Heart left ventricle (tissue), 16 donors: Measurements from ENCODE around the gene NEU1. TPM values are rescaled to one million over a fixed set of nuclear protein-coding genes. Genes with fewer than 3 reads are reported as not detected.
"Not testable (repeated sequence)": the region's sequence is repeated elsewhere in the genome, so short reads cannot be mapped to it uniquely, and the experiment has no call there.

Experiments used
- ATAC-seq, 4 donors: fragments of 200-7000 bp; cut with Tn5 transposase; one replicate each; pipeline ENCODE4 v1.9.1; 2020 to 2022; ENCODE audit warnings: moderate library complexity in 4 of 4, mild to moderate bottlenecking in 3 of 4, moderate number of reproducible peaks in 1 of 4
- DNase-seq, 5 donors: peaks; one replicate each; pipeline ENCODE4 v3.0.0-alpha.2; 2020
- H3K27ac ChIP-seq, 12 donors: fragments of 200-600 bp; sonication (generic) in 4 of 12; one replicate each; pipeline versions ENCODE4 v1.5.0 to v1.8.0; 2016 to 2022; ENCODE audit warnings: mild to moderate bottlenecking in 2 of 12
- H3K27me3 ChIP-seq, 9 donors: fragments of 200-600 bp; sonication (generic) in 2 of 9; one replicate each; pipeline versions ENCODE4 v1.5.1 to v1.8.0; 2016 to 2022; ENCODE audit warnings: mild to moderate bottlenecking in 3 of 9
- H3K36me3 ChIP-seq, 9 donors: fragments of 200-600 bp; sonication (generic) in 2 of 9; one replicate each; pipeline versions ENCODE4 v1.5.0 to v1.8.0; 2018 to 2022; ENCODE audit warnings: mild to moderate bottlenecking in 2 of 9
- H3K4me1 ChIP-seq, 12 donors: fragments of 200-600 bp; sonication (generic) in 4 of 12; one replicate each; pipeline versions ENCODE4 v1.5.0 to v1.8.0; 2016 to 2022; ENCODE audit warnings: mild to moderate bottlenecking in 3 of 12
- H3K4me3 ChIP-seq, 12 donors: fragments of 200-600 bp; sonication (generic) in 4 of 12; one replicate each; pipeline versions ENCODE4 v1.5.0 to v1.8.0; 2017 to 2022; ENCODE audit warnings: mild to moderate bottlenecking in 9 of 12, moderate library complexity in 4 of 12
- H3K9me3 ChIP-seq, 12 donors: fragments of 200-600 bp; sonication (generic) in 4 of 12; one replicate each; pipeline versions ENCODE4 v1.5.0 to v1.8.0; 2016 to 2022; ENCODE audit warnings: mild to moderate bottlenecking in 1 of 12
- POLR2A ChIP-seq, 2 donors: fragments of 450-650 bp; IDR thresholded peaks; one replicate each; pipeline ENCODE4 v1.6.1; 2017; ENCODE audit warnings: antibody characterized with exemption in 2 of 2, mild to moderate bottlenecking in 2 of 2, moderate library complexity in 2 of 2
- WGBS, 4 donors: extraction: QIAGEN DNeasy Blood & Tissue Kit in 2 of 4; methylation state at CpG; one replicate each; pipeline versions ENCODE4 v1.1.5 to v1.1.7; 2013 to 2018; 5-methylcytosine and 5-hydroxymethylcytosine counted together
- intact Hi-C, 10 donors: fragments of 100-400 bp; cut with DNase I; formaldehyde crosslinking; loops; one replicate each; pipeline versions ENCODE4 v1.11.1 to v1.14.2; 2022
- polyA plus RNA-seq, 2 donors: library from polyadenylated mRNA; stranded (reverse); fragments of 200-250 nt; gene quantifications; one replicate each; pipeline ENCODE4 v1.2.3, GENCODE V29; 2013
- total RNA-seq, 9 donors: library from RNA; depleted of rRNA in 2 of 9; stranded (reverse); fragments of >200 nt in 2 of 9; fragmentation: NEBNext Ultra II Directional in 3 of 9; extraction: Animal tissue kit (Norgen Biotek cat#: 25700) in 3 of 9; gene quantifications; one replicate each; pipeline versions ENCODE4 v1.1.0 to v1.2.4, GENCODE V29; 2016 to 2023
- TF ChIP-seq, protein P1 (sequence below), 12 donors: fragments of 200-600 bp; sonication (generic) in 4 of 12; IDR thresholded peaks; one replicate each; pipeline versions ENCODE4 v1.5.0 to v1.8.0; 2018 to 2022; ENCODE audit warnings: antibody characterized with exemption in 12 of 12, mild to moderate bottlenecking in 5 of 12
- donor health status: ischemic (EF 13 %, LVEDD 7.1; RV severe dilation, severe dysfunction).
- donor health status: healthy with polysubstance abuse.
- donor health status: DM: no; HTN: yes; CAD: no.
- donor health status: DM: no; HTN: no; CAD: no.
- donor health status: ischemic (EF 25% LVEDD 6.9; RV normal size, moderate dysfunction).
- donor health status: ischemic (EF 25% LVEDD 5.7; RV mildly dilated, moderate dysfunction).
- donor health status: healthy.
- donor health status: DM: yes; HTN: yes; CAD: no.
- donor health status: ischemic (EF 35%, LVEDD 5.7; RV mildly dilated, moderate dysfunction).
- donor health status: nonischemic (EF 11% LVEDD 7.7; RV severe dilation, severe dysfunction).
- donor health status: DM: yes; HTN: yes; CAD: no.
- donor health status: PGD.
- donor health status: ischemic (EF 29% LVEDD 5.4; RV normal size, mild dysfunction).
- donor health status: nonischemic (EF 23%, LVEDD 6.1; RV moderate dilation, normal function).

NEU1 gene
- total and polyA plus RNA-seq, 11 donors = 18.7 to 63.1 (median 27.6) TPM

DNA sequence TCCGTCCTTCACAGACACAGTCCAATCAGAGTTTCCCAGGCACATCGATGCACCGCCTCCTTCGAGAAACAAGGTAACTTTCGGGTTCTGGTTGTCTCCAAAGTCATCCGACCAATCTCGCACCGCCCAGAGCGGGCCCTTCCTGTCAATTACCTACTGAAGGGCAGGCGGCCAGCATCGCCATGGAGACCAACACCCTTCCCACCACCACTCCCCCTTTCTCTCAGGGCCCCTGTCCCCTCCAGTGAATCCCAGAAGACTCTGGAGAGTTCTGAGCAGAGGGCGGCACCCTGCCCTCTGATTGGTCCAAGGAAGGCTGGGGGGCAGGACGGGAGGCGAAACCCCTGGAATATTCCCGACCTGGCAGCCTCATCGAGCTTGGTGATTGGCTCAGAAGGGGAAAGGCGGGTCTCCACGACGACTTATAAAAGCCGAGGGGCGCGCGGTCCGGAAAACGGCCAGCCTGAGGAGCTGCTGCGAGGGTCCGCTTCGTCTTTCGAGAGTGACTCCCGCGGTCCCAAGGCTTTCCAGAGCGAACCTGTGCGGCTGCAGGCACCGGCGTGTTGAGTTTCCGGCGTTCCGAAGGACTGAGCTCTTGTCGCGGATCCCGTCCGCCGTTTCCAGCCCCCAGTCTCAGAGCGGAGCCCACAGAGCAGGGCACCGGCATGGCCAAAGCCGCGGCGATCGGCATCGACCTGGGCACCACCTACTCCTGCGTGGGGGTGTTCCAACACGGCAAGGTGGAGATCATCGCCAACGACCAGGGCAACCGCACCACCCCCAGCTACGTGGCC, 35.1 kb downstream of the NEU1 start, which contains the start of gene HSPA1B:
Gene HSPA1B (plus strand): TSS at position 453 of the 794 bp plus-strand sequence. CDS start 213 bp downstream, at position 666.
- no peaks in the 10 kb centered on the region for H3K9me3 ChIP-seq

DNA sequence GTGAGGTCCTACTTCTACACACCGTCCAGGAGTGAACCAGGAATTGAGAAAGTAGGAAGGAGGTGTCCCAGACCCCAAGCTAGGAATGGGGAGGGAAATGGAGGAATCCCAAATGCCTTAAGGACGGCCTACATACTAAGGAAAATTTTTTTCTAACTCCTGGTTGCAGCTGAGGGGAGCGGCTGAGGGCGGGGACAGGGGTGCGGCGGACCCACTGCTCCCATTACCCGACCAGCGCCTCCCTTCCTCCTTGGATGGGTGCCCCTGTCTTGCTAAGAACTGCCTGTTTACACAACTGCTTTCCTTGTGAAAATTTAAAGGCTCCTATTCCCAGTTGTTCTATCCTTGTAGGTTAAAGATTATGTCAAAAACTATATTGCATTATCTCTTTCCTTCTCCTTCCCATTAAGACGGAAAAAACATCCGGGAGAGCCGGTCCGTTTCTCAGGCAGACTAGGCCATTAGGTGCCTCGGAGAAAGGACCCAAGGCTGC, 35.8 kb downstream of the NEU1 start:
- Histone ChIP-seq H3K36me3 (peaks cover 0 to 6% (median 0%) of the 10 kb centered on the region in 9 donors), H3K27ac (peak overlapping the region; percentile 89 to 98 (median 96)), H3K4me1 (peaks cover 0 to 51% (median 29%) of the 10 kb centered on the region in 12 donors), H3K9me3 (no peaks in the 10 kb centered on the region), H3K27me3 (no peaks in the 10 kb centered on the region), H3K4me3 (peak overlapping the region; percentile 26 to 82 (median 70))
- intact Hi-C loops = loop anchor here in 2 of 10 donors (2.0 to 5.0 kb wide), 3 partner anchors 32 to 96 kb away; partner anchors contain the start of genes CLIC1 (in 1 of the 2) and VARS1 (in 1 of the 2)
- TF ChIP-seq, protein P1, sequence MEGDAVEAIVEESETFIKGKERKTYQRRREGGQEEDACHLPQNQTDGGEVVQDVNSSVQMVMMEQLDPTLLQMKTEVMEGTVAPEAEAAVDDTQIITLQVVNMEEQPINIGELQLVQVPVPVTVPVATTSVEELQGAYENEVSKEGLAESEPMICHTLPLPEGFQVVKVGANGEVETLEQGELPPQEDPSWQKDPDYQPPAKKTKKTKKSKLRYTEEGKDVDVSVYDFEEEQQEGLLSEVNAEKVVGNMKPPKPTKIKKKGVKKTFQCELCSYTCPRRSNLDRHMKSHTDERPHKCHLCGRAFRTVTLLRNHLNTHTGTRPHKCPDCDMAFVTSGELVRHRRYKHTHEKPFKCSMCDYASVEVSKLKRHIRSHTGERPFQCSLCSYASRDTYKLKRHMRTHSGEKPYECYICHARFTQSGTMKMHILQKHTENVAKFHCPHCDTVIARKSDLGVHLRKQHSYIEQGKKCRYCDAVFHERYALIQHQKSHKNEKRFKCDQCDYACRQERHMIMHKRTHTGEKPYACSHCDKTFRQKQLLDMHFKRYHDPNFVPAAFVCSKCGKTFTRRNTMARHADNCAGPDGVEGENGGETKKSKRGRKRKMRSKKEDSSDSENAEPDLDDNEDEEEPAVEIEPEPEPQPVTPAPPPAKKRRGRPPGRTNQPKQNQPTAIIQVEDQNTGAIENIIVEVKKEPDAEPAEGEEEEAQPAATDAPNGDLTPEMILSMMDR (IDR thresholded peaks at IDR 0.05) = no peak
- TF ChIP-seq POLR2A (IDR thresholded peaks at IDR 0.05) = peak; percentile 28 to 66
- DNase-seq (peak; percentile 89 to 92 (median 90)), ATAC-seq (peak; percentile 49)
- 0 to 1% (median 0%) methylated on average over 13 of the region's 13 CpGs for WGBS, 4 donors

More for the DNA sequence above, 35.1 kb downstream of the NEU1 start, which contains the start of gene HSPA1B:
- 0% methylated on average over 29 to 52 of the region's 56 CpGs for WGBS, 4 donors
- Histone ChIP-seq H3K4me3 (peak within 1 kb of the TSS; percentile 41 to 82 (median 73)), H3K27me3 (no peaks in the 10 kb centered on the region), H3K36me3 (peaks cover 0 to 7% (median 0%) of the 10 kb centered on the region in 9 donors), H3K27ac (peak within 1 kb of the TSS; percentile 89 to 98 (median 96)), H3K4me1 (peaks cover 0 to 52% (median 30%) of the 10 kb centered on the region in 12 donors)
- peak; percentile 100 for TF ChIP-seq POLR2A (IDR thresholded peaks at IDR 0.05)
- TF ChIP-seq, protein P1 (IDR thresholded peaks at IDR 0.05) = no peak
- ATAC-seq (peak; percentile 94 to 97 (median 96)), DNase-seq (peak; percentile 98 to 100 (median 99))
- intact Hi-C loops = loop anchor here in 2 of 10 donors (2.0 to 5.0 kb wide), 3 partner anchors 33 to 97 kb away; partner anchors contain the start of genes CLIC1 (in 1 of the 2) and VARS1 (in 1 of the 2)

DNA sequence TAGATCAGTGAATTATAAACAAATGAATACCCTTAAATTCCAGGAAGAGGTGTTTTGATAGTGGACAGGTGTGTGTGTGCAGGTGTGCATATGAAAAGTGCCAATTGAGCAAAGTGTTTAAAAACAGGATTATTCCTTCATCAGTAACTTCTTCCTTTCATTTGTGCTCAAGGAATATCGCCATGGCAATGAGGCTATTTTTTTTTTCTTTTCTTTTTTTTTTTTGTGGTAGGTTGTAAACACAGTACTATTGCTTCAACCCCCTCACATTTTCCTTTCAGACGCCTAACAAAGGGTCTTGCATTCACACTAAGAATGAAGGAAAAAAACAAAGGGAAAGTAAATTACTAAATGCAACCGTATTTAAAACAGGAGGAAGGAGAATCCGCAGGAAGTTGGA, 37.1 kb downstream of the NEU1 start:
- TF ChIP-seq POLR2A (IDR thresholded peaks at IDR 0.05) = no peak
- ATAC-seq = no peak
- 78 to 83% (median 80%) methylated on average over 4 of the region's 4 CpGs for WGBS, 4 donors
- Histone ChIP-seq H3K27ac (peak overlapping the region in 10 of 12 donors; percentile 89 to 98 (median 96)), H3K4me3 (no peak overlapping the region), H3K36me3 (no peaks in the 10 kb centered on the region), H3K4me1 (peaks cover 0 to 48% (median 27%) of the 10 kb centered on the region in 12 donors), H3K27me3 (no peaks in the 10 kb centered on the region), H3K9me3 (no peaks in the 10 kb centered on the region)
- no peak for DNase-seq
- intact Hi-C loops = loop anchor here in 1 of 10 donors (5.0 kb wide), 1 partner anchor 88 kb away; the partner anchor contains the start of gene CLIC1

DNA sequence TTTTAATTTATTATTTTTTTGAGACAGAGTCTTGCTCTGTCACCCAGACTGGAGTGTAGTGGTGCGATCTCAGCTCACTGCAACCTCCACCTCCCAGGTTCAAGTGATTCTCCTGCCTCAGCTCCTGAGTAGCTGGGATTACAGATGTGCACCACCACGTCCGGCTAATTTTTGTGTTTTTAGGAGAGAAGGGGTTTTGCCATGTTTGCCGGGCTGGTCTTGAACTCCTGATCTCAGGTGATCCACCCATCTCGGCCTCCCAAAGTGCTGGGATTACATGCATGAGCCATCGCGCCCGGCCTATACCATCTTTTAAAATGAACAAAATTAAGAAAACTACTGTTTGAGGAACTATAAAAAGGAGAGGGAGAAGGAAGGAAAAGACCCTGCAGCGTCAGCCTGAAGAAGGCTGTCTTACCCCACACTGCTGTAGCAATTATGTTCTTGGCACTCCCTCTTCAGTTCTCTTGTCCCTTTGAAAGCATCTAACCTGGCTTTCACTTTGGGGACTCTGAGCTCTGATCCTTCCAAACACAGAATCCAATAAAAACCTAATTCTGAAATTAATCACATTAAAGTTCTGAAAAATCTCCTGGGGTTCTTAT, 38.9 kb downstream of the NEU1 start:
- H3K27ac ChIP-seq = peak overlapping the region in 11 of 12 donors; percentile 93 to 100 (median 99)
- intact Hi-C loops = loop anchor here in 1 of 10 donors (5.0 kb wide), 1 partner anchor 91 kb away; no protein-coding TSS in a partner anchor
- ATAC-seq, H3K36me3 ChIP-seq, DNase-seq, H3K9me3 ChIP-seq, H3K27me3 ChIP-seq: not testable (repeated sequence)
- 90 to 95% (median 92%) methylated on average over 9 of the region's 9 CpGs for WGBS, 4 donors
- peaks cover 0 to 65% (median 43%) of the 10 kb centered on the region in 12 donors for H3K4me1 ChIP-seq
- H3K4me3 ChIP-seq = peak overlapping the region in 1 of 12 donors; percentile 63
